ENCODE results near the gene NPNT. TPM values are rescaled to one million over a fixed set of nuclear protein-coding genes. Genes with fewer than 3 reads are reported as not detected.

NPNT gene
- total RNA-seq, 1 experiment from 2014 or later = 0.20 TPM

DNA sequence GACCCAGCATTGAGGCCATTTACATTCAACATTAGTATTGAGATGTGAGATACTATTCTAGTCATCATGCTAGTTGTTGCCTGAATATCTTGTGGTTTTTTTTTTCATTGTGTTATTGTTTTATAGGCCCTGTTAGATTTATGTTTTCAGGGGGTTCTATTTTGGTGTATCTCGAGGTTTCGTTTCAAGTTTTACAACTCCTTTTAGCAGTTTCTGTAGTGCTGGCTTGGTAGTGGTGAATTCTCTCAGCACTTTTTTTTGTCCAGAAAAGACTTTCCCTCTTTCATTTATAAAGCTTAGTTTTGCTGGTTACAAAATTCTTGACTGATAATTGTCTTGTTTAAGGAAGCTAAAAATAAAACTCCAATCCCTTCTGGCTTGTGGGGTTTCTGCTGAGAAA is 115.5 kb downstream of the NPNT start:
- intact Hi-C loops (cut with micrococcal nuclease; ENCODE audit: unreplicated experiment) = no loop called here
- no peaks in the 10 kb centered on the region for H3F3A ChIP-seq (ENCODE audit: insufficient read depth, low read depth)
- H3K4me3 ChIP-seq = no peak overlapping the region
- H3K4me2 ChIP-seq = no peak overlapping the region
- no peak for DNase-seq
- H3K9me2 ChIP-seq (ENCODE audit: insufficient read depth) = no peaks in the 10 kb centered on the region
- no TSS peak for BruUV-seq (replicated peaks)
- TF ChIP-seq, protein P1, sequence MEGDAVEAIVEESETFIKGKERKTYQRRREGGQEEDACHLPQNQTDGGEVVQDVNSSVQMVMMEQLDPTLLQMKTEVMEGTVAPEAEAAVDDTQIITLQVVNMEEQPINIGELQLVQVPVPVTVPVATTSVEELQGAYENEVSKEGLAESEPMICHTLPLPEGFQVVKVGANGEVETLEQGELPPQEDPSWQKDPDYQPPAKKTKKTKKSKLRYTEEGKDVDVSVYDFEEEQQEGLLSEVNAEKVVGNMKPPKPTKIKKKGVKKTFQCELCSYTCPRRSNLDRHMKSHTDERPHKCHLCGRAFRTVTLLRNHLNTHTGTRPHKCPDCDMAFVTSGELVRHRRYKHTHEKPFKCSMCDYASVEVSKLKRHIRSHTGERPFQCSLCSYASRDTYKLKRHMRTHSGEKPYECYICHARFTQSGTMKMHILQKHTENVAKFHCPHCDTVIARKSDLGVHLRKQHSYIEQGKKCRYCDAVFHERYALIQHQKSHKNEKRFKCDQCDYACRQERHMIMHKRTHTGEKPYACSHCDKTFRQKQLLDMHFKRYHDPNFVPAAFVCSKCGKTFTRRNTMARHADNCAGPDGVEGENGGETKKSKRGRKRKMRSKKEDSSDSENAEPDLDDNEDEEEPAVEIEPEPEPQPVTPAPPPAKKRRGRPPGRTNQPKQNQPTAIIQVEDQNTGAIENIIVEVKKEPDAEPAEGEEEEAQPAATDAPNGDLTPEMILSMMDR (conservative IDR thresholded peaks at IDR 0.05) = no peak
- no peak for TF ChIP-seq EZH2 (IDR thresholded peaks at IDR 0.05; ENCODE audit: low read depth)
- CTCF ChIA-PET = no interaction called here
- no peaks in the 10 kb centered on the region for H3K4me1 ChIP-seq (replicated peaks; ENCODE audit: insufficient read depth)
- no peaks in the 10 kb centered on the region for H3K9me3 ChIP-seq (ENCODE audit: insufficient read depth, low read depth)
- H4K20me1 ChIP-seq (ENCODE audit: insufficient read depth) = no peaks in the 10 kb centered on the region
- no peaks in the 10 kb centered on the region for H3K36me3 ChIP-seq (ENCODE audit: low read depth)
- H3K27me3 ChIP-seq (ENCODE audit: insufficient read depth, low read depth) = no peaks in the 10 kb centered on the region
- POLR2A ChIA-PET (ENCODE audit: unreplicated experiment) = no interaction called here
- no peak overlapping the region for H3K27ac ChIP-seq
- no peak overlapping the region for H2AFZ ChIP-seq
- H3K79me2 ChIP-seq (ENCODE audit: low read depth) = no peaks in the 10 kb centered on the region

DNA sequence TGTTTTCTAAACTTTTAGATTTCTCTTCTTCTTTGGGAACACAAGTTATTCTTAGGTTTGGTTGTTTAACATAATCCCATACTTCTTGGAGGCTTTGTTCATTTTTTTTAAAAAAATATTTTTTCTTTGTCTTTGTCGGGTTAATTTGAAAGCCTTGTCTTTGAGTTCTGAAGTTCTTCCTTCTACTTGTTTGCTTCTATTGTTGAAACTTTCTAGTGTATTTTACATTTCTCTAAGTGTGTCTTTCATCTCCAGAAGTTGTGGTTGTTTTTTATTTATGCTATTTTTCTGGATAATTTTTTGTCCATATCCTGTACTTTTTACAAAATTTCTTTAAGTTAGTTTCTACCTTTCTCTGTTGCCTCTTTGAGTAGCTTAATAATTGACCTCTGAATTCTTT is 116.1 kb downstream of the NPNT start:
- no peaks in the 10 kb centered on the region for H4K20me1 ChIP-seq (ENCODE audit: insufficient read depth)
- H3K4me2 ChIP-seq = no peak overlapping the region
- BruUV-seq (replicated peaks) = no TSS peak
- no peaks in the 10 kb centered on the region for H3K27me3 ChIP-seq (ENCODE audit: insufficient read depth, low read depth)
- no peak overlapping the region for H3K27ac ChIP-seq
- ChIA-PET POLR2A (ENCODE audit: unreplicated experiment) (no interaction called here), CTCF (no interaction called here)
- no peaks in the 10 kb centered on the region for H3K9me3 ChIP-seq (ENCODE audit: insufficient read depth, low read depth)
- DNase-seq = no peak
- intact Hi-C loops (cut with micrococcal nuclease; ENCODE audit: unreplicated experiment) = no loop called here
- H3F3A ChIP-seq (ENCODE audit: insufficient read depth, low read depth) = no peaks in the 10 kb centered on the region
- no peaks in the 10 kb centered on the region for H3K79me2 ChIP-seq (ENCODE audit: low read depth)
- H3K36me3 ChIP-seq (ENCODE audit: low read depth) = no peaks in the 10 kb centered on the region
- no peaks in the 10 kb centered on the region for H3K9me2 ChIP-seq (ENCODE audit: insufficient read depth)
- H2AFZ ChIP-seq = no peak overlapping the region
- no peaks in the 10 kb centered on the region for H3K4me1 ChIP-seq (replicated peaks; ENCODE audit: insufficient read depth)
- no peak overlapping the region for H3K4me3 ChIP-seq
- TF ChIP-seq EZH2 (IDR thresholded peaks at IDR 0.05; ENCODE audit: low read depth) = no peak
- TF ChIP-seq, protein P1 (conservative IDR thresholded peaks at IDR 0.05) = no peak

DNA sequence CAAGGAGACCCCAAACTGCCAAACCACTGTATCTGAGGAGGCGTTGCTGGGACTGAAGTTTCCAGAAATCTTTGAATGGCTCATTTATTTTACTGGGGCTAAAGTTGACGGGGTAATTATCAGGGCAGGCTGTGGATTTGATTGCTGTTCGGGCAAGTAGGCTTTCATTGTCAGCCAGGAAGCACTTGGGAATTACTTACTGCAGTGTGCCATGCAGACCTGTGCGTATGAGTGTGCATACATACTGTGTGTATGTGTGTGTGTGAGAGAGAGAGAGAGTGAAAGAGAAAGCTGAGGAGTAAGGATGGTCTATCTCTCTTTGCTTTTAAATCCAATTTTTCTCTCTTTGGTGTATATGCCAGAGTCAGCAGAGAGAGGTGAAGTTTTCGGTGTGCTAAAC is 122.7 kb downstream of the NPNT start:
- no peak for DNase-seq
- ChIA-PET POLR2A (ENCODE audit: unreplicated experiment) (no interaction called here), CTCF (no interaction called here)
- BruUV-seq (replicated peaks) = no TSS peak
- Histone ChIP-seq H3K9me3 (ENCODE audit: insufficient read depth, low read depth) (no peaks in the 10 kb centered on the region), H3F3A (ENCODE audit: insufficient read depth, low read depth) (no peaks in the 10 kb centered on the region), H3K36me3 (ENCODE audit: low read depth) (no peaks in the 10 kb centered on the region), H3K4me2 (no peak overlapping the region), H3K27me3 (ENCODE audit: insufficient read depth, low read depth) (no peaks in the 10 kb centered on the region), H3K9me2 (ENCODE audit: insufficient read depth) (no peaks in the 10 kb centered on the region), H3K4me3 (no peak overlapping the region), H3K79me2 (ENCODE audit: low read depth) (no peaks in the 10 kb centered on the region), H4K20me1 (ENCODE audit: insufficient read depth) (no peaks in the 10 kb centered on the region), H3K4me1 (replicated peaks; ENCODE audit: insufficient read depth) (no peaks in the 10 kb centered on the region), H3K27ac (no peak overlapping the region), H2AFZ (no peak overlapping the region)
- intact Hi-C loops (cut with micrococcal nuclease; ENCODE audit: unreplicated experiment) = no loop called here
- no peak for TF ChIP-seq EZH2 (IDR thresholded peaks at IDR 0.05; ENCODE audit: low read depth)
- TF ChIP-seq, protein P1 (conservative IDR thresholded peaks at IDR 0.05) = no peak
